GM11168 (cell line): Measurements from ENCODE around the gene GRM5.
"Not testable (repeated sequence)": the region's sequence is repeated elsewhere in the genome, so short reads cannot be mapped to it uniquely, and the experiment has no call there.

ENCODE experiments used
- in situ Hi-C: fragments of 300-500 bp; cut with MboI; formaldehyde crosslinking; loops from one replicate; pipeline ENCODE4 v1.12.0; 2022; ENCODE audit warnings: low sequenced_read_pairs; ENCODE audit not compliant: unreplicated experiment

The GRM5 gene

DNA sequence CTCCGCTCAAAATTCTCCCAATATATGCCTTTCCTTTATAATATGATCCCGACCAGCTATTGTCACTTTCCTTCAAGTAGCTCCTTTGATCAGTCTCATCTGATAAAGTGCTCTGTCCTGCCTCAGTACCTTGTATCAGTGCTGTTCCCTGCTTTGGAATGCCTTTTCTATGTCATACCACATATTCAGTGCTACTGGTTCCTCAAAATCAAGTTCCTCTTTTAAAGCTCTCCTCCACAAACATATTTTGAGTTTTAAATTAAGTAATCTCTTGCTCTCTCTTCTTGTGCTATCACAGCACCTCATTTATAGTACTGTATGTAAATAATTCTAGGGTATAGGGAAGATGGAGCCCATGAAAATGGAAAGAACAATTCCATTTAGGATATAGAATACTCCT, 591.1 kb downstream of the GRM5 start:
- in situ Hi-C loops, result no loop called here

DNA sequence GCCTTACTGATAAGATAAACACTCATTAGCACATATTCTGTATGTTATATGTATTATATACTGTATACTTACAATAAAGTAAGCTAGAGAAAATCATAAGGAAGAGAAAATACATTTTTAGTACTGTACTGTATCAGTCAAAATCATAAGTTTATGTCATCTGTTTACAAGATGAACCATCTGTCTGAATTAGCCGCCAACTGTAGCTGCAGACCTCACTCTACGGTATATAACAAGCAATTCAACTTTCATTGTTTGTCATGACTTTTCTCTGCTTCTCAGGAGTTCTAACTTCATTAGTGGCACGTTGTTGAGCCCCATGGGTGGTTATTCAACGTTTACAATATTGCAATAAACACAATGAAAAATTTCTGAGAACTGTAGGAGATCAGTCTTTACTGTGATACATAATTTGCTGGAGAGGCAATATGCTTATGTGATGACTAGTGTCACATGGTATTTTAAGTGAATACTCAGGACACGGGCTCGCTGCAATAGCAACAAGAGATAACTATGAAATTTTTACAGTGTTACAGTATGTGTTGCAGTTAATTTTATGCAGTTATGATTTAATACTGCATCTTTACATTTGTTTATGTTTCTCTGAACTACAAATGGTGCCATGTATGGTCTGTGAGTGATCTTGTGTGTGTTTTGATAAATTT, 596.1 kb downstream of the GRM5 start:
- in situ Hi-C loops, result no loop called here

DNA sequence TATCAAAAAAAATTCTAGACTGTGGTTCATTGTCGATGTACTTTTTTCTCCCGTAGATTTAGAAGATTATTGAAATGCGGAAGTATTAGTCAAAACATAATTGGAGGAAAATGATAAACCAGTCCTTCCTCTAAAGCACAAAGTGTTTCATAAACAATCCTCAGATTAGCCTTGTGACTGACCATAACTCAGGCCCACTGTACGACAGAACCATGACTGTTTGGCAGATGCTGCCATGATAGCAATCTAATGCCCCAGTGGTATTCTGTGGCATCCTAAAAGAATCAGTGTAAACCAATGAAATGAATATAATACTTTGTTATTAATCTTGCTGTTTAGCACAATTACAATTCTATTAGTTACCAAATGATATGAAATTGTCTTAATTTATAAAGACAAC, 601.3 kb downstream of the GRM5 start:
- in situ Hi-C loops, result no loop called here

DNA sequence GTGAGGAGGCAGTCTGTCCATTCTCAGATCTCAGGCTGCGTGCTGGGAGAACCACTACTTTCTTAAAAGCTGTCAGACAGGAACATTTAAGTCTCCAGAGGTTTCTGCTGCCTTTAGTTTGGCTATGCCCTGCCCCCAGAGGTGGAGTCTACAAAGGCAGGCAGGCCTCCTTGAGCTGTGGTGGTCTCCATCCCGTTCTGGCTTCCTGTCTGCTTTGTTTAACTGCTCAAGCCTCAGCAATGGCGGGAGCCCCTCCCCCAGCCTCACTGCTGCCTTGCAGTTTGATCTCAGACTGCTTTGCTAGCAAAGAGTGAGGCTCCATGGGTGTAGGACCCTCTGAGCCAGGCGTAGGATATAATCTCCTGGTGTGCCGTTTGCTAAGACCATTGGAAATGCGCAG, 602.5 kb downstream of the GRM5 start:
- in situ Hi-C loops, result not testable (repeated sequence)

DNA sequence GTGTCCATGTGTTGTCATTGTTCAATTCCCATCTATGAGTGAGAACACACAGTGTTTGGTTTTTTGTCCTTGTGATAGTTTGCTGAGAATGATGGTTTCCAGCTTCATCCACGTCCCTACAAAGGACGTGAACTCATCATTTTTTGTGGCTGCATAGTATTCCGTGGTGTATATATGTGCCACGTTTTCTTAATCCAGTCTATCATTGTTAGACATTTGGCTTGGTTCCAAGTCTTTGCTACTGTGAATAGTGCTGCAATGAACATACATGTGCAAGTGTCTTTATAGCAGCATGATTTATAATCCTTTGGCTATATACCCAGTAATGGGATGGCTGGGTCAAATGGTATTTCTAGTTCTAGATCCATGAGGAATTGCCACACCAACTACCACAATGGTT, 607.7 kb downstream of the GRM5 start:
- in situ Hi-C loops, result not testable (repeated sequence)

- in situ Hi-C loops, result no loop called here
Observed at GRCh38 chr11:88455974-88456373, 609.8 kb downstream of the GRM5 start.

- in situ Hi-C loops, result no loop called here
Observed at GRCh38 chr11:88454881-88455280, 610.9 kb downstream of the GRM5 start.
